ENCODE results near the gene TMEM39B.
"Not testable (repeated sequence)": the region's sequence is repeated elsewhere in the genome, so short reads cannot be mapped to it uniquely, and the experiment has no call there.

TMEM39B gene

DNA sequence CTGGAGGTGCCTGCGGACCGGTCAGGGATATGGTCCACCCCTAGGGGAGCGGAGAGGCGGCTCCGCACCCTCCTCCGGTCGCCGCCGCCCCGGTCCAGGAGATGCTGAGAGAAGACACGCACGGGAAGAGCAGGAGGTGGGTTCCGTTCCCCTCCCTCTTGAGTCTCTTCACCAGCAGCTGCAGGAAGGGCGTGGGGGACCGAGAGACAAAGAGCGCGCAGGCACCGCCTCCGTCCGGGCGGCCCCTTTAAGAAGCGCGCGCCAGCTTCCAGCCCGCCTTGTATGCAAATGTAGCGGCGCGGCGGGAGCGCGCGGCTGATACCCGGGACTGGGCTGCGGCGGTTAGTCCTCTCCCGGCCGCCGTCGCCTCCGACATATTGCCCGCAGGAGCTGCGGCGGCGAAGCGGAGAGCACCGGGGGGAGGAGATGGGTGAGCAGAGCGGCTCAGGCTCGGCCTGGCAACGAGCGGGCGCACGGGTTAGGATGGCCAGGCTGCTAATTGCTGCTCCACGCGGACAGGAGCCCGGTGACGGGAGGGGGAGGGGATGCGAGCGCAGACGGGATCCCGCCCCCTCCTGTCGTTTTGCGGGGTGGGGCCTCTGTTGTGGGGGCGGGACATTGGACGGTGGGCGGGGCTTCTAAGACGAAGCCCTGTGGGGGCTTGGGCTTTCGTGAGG, at the start of gene TMEM39B:
TSS of gene TMEM39B (plus strand) at position 318 of the 677 bp plus-strand sequence. CDS start at position 427, 109 bp downstream.
- DNase-seq (ENCODE audit: low read depth in 4 of 4, low spot score in 1 of 4): peak; percentile 76 to 89 (median 86)

- no peak for DNase-seq (ENCODE audit: low read depth in 4 of 4, low spot score in 1 of 4)
Observed at GRCh38 chr1:32023351-32023750, 49.4 kb upstream of the TMEM39B start.

DNA sequence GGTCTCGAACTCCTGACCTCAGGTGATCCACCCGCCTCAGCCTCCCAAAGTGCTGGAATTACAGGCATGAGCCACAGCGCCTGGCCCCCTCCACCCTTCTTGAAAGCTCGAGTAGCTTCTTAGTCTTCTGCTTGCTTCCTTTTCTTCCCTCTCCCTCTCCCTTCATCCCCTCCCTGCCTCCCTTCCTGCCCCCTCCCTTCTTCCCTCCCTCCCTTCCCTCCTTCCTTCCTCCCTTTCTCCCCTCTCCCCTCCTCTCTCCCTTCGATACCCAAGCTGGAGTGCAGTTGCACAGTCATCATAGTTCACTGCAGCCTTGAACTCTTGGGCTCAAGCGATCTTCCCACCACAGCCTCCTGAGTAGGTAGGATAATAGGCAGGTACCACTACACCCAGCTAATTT, 47.2 kb upstream of the TMEM39B start:
- no peak for DNase-seq (ENCODE audit: low read depth in 4 of 4, low spot score in 1 of 4)

- no peak for DNase-seq (ENCODE audit: low read depth in 4 of 4, low spot score in 1 of 4)
Observed at GRCh38 chr1:32028746-32029145, 44.0 kb upstream of the TMEM39B start.

GRCh38 chr1:32031578-32032274, 41.0 kb upstream of the TMEM39B start:
- DNase-seq (ENCODE audit: low read depth in 4 of 4, low spot score in 1 of 4): no peak

GRCh38 chr1:32032275-32032615, 40.5 kb upstream of the TMEM39B start:
- DNase-seq (ENCODE audit: low read depth in 4 of 4, low spot score in 1 of 4): no peak

GRCh38 chr1:32035119-32035518, 37.6 kb upstream of the TMEM39B start:
- DNase-seq (ENCODE audit: low read depth in 4 of 4, low spot score in 1 of 4): no peak

- no peak for DNase-seq (ENCODE audit: low read depth in 4 of 4, low spot score in 1 of 4)
Observed at GRCh38 chr1:32040711-32041110, 32.0 kb upstream of the TMEM39B start.

- no peak for DNase-seq (ENCODE audit: low read depth in 4 of 4, low spot score in 1 of 4)
Observed at GRCh38 chr1:32042330-32042729, 30.4 kb upstream of the TMEM39B start.

DNA sequence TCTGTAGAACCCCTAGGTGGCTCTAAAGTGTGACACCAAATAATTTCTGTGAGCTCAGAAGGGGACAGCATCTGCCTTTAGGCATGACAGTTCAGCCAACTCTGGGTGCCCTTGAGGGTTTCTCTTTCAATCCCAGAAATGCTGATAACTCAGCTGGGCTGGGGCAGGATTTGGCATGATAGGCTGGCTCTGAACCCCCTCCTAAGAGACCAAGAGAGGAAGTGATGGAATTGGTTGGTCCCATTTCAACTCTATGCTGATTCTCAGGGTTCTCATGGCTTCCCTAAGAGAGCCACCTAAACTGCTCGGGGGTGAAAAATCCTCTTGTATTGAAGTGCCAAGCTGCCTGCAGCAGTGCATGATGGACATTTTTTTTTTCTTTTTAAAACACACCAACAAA, 28.5 kb upstream of the TMEM39B start:
- no peak for DNase-seq (ENCODE audit: low read depth in 4 of 4, low spot score in 1 of 4)

- no peak for DNase-seq (ENCODE audit: low read depth in 4 of 4, low spot score in 1 of 4)
Observed at GRCh38 chr1:32045772-32046171, 27.0 kb upstream of the TMEM39B start.

- no peak for DNase-seq (ENCODE audit: low read depth in 4 of 4, low spot score in 1 of 4)
Observed at GRCh38 chr1:32047701-32048100, 25.0 kb upstream of the TMEM39B start.

- no peak for DNase-seq (ENCODE audit: low read depth in 4 of 4, low spot score in 1 of 4)
Observed at GRCh38 chr1:32048440-32048839, 24.3 kb upstream of the TMEM39B start.

- no peak for DNase-seq (ENCODE audit: low read depth in 4 of 4, low spot score in 1 of 4)
Observed at GRCh38 chr1:32051706-32052105, 21.0 kb upstream of the TMEM39B start.

DNA sequence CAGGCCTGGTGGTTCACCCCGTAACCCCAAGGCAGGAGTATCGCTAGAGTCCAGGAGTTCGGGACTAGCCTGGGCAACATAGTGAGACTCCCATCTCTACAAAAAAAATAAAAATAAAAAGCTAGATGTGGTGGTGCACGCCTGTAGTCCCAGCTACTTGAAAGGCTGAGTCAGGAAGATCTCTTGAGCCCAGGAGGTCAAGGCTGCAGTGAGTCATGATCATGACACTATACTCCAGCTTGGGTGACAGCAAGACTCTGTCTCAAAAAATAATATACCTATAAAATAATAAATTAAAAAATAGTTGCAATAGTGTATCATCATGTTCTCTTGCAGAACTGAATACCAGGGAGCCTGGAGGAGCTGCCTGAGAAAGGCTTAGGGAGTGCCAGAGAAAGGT, 19.9 kb upstream of the TMEM39B start:
- DNase-seq (ENCODE audit: low read depth in 4 of 4, low spot score in 1 of 4): no peak

DNA sequence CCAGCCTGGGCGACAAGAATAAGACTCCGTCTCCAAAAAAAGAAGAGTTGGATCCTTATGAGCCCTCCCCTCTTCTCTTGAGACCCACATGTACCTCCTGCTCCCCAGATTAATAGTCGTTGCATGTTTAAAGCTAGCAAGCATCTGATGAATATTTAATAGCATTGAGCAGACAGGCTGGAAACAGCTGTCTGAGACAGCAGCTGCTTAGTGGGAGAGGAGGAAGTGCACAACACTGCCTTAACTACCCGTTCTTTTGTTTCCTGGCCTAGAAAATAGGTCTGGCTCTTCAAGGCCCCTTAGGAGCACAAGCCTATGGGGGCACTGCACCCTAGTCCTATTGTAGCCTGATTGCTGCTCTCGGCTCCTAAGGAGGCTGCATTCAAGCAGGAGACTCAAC, 17.3 kb upstream of the TMEM39B start:
- DNase-seq (ENCODE audit: low read depth in 4 of 4, low spot score in 1 of 4): no peak

GRCh38 chr1:32056598-32056997, 16.1 kb upstream of the TMEM39B start:
- no peak for DNase-seq (ENCODE audit: low read depth in 4 of 4, low spot score in 1 of 4)

GRCh38 chr1:32060914-32061313, 11.8 kb upstream of the TMEM39B start:
- no peak for DNase-seq (ENCODE audit: low read depth in 4 of 4, low spot score in 1 of 4)

DNA sequence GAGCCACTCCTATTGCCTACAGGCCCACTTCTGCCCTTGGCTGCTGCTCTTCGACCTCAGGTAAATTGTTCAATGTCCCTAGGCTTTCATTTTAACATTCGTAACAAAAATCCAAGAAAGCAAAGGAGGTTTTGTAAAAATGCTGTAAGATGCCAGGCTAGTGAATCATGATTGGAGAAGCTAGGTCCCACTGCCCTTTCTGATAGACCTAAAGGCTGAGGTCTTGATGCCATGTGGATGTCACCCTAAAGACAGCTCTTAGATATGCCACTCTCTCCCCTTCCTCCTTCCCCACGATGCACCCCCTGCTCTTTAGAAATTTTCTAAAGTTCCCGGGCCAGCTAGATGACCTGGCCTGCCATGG, 9.9 kb upstream of the TMEM39B start:
- no peak for DNase-seq (ENCODE audit: low read depth in 4 of 4, low spot score in 1 of 4)

DNA sequence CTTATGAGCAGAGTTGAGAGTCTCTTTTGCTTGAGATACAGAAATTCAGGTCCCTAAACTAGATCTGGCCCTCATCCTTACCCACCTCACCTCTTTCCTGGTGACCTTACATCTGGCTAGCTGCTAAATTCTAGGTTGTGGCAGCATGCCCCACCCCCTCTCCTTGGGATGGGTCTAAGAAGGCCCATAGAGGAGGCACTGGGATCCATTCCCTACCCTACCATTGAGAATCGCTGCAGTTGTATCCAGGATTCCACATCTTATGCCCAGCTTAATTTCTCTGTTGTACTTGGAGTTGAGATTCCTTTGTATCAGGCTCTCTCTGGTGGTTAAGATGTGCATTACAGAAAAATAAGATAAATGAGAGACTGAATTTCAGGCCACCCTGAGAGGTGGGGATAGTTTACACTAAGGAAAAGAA, 9.5 kb upstream of the TMEM39B start:
- no peak for DNase-seq (ENCODE audit: low read depth in 4 of 4, low spot score in 1 of 4)

DNA sequence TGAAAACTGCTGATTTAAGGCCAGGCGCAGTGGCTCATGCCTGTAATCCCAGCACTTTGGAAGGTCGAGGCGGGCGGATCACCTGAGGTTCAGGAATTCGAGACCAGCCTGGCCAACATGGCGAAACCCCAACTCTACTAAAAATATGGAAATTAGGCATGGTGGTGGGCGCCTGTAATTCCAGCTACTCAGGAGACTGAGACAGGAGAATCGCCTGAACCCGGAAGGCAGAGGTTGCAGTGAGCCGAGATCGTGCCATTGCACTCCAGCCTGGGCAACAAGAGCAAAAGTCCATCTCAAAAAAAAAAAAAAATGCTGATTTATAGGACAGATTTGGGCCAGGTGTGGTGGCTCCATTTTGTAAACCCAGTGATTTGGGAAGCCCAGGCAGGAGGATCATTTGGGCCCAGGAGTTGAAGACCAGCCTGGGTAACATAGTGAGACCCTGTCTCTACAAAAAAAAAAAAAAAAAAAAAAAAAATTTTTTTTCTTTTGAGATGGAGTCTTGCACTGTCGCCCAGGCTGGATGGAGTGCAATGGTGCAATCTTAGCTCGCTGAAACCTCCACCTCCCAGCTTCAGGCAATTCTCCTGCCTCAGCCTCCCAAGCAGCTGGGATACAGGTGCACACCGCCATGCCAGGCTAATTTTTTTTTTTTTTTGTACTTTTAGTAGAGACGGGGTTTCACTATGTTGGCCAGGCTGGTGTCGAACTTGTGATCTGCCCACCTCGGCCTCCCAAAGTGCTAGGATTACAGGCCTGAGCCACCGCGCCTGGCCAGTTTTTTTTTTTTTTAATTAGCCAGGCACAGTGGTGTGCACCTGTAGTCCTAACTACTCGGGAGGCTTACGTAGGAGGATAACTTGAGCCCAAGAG, 6.9 kb upstream of the TMEM39B start:
- DNase-seq (ENCODE audit: low read depth in 4 of 4, low spot score in 1 of 4): not testable (repeated sequence)

DNA sequence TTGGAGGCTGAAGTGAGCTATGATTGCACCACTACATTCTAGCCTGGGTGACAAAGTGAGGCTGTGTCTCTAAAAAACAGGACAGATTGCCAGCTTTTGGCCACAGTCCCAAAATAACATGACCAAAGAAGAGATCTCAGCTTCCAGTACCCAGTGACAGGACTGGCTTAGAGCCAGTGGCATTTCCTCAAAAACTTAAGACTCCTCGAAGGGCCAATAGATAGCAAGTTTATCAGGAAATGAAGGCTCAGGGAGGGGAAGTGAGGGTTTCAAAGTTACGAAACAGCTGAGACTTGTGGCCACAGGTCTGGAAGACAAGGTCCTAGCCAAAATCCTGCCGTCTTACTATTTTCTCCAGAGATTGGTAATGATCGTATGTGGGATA, 6.3 kb upstream of the TMEM39B start:
- no peak for DNase-seq (ENCODE audit: low read depth in 4 of 4, low spot score in 1 of 4)

All from stimulated activated CD4-positive, alpha-beta T cell treated with anti-CD3 and anti-CD28 coated beads, Interleukin-1b, Interleukin-23, amount 100 ng/mL, for 24 hours (primary cell).